ENCODE data around the gene GBA3.

- no peak for TF ChIP-seq POLR2A (IDR thresholded peaks at IDR 0.05)
- no peak for TF ChIP-seq CTCF (IDR thresholded peaks at IDR 0.05)
Measured at GRCh38 chr4:22676063-22676462, 16.7 kb upstream of the GBA3 start.

Data from thyroid gland (tissue), 4 donors.